T-helper 2 cell treated with Interferon-gamma antibody and Interleukin-4, amounts not matched to agents 5 μg/mL and 100 μg/mL, for 36 hours (primary cell): ENCODE results near the gene IL36B.
A peak's percentile ranks its signal among the peaks of the same experiment; 100 is the strongest.

Source experiments
- DNase-seq: peaks from one replicate; pipeline ENCODE4 v3.0.0; 2021; ENCODE audit warnings: low spot score
- H3K27ac Mint-ChIP-seq: one replicate; pipeline ENCODE4 v1.8.0; 2021; ENCODE audit warnings: mild to moderate bottlenecking, mixed read lengths
- H3K27me3 Mint-ChIP-seq: one replicate; pipeline ENCODE4 v1.8.0; 2021; ENCODE audit warnings: low read depth, mixed read lengths
- H3K36me3 Mint-ChIP-seq: one replicate; pipeline ENCODE4 v1.8.0; 2021; ENCODE audit warnings: low read depth, mixed read lengths
- H3K4me1 Mint-ChIP-seq: one replicate; pipeline ENCODE4 v1.8.0; 2021; ENCODE audit warnings: low read depth, mixed read lengths
- H3K4me3 Mint-ChIP-seq: one replicate; pipeline ENCODE4 v1.8.0; 2022; ENCODE audit warnings: mild to moderate bottlenecking, moderate library complexity, mixed read lengths
- H3K9me3 Mint-ChIP-seq: one replicate; pipeline ENCODE4 v1.8.0; 2021; ENCODE audit warnings: mixed read lengths

Gene IL36B

DNA sequence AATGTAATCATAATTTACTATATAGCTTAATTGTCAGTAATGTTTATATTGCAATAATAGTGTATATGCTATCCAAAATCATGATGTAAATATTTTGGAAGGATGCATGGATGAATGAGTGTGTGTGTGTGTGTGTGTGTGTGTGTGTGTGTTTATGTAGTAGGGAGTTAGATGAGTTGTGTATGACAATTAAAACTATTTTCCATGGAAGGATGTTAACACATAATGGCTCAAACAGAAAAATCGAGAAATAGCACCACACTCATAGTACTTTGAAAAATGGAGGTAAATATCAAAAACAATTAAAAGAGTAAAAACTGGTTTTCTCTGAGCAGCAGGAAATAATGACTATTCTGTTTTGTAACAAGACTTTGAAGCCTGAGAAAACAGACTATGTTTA is 55.5 kb downstream of the IL36B start:
- Mint-ChIP-seq H3K9me3 (peaks cover 51% of the 10 kb centered on the region), H3K27ac (peak overlapping the region; percentile 80), H3K27me3 (no peaks in the 10 kb centered on the region), H3K4me3 (peak overlapping the region; percentile 58), H3K36me3 (peaks cover 23% of the 10 kb centered on the region), H3K4me1 (peaks cover 30% of the 10 kb centered on the region)
- no peak for DNase-seq

GRCh38 chr2:112996635-112997034 is 56.0 kb downstream of the IL36B start:
- H3K4me3 Mint-ChIP-seq = peak overlapping the region; percentile 58
- H3K27me3 Mint-ChIP-seq = no peaks in the 10 kb centered on the region
- peak; percentile 69 for DNase-seq
- peak overlapping the region; percentile 80 for H3K27ac Mint-ChIP-seq
- H3K9me3 Mint-ChIP-seq = peaks cover 51% of the 10 kb centered on the region
- peaks cover 30% of the 10 kb centered on the region for H3K4me1 Mint-ChIP-seq
- peaks cover 25% of the 10 kb centered on the region for H3K36me3 Mint-ChIP-seq

- H3K4me3 Mint-ChIP-seq = peak overlapping the region; percentile 79
- peaks cover 20% of the 10 kb centered on the region for H3K36me3 Mint-ChIP-seq
- peaks cover 30% of the 10 kb centered on the region for H3K4me1 Mint-ChIP-seq
- H3K9me3 Mint-ChIP-seq = peaks cover 51% of the 10 kb centered on the region
- DNase-seq = no peak
- H3K27ac Mint-ChIP-seq = peak overlapping the region; percentile 90
- no peaks in the 10 kb centered on the region for H3K27me3 Mint-ChIP-seq
Measured at GRCh38 chr2:112995346-112995920, 57.2 kb downstream of the IL36B start.

- H3K27me3 Mint-ChIP-seq = no peaks in the 10 kb centered on the region
- no peak for DNase-seq
- peaks cover 30% of the 10 kb centered on the region for H3K4me1 Mint-ChIP-seq
- H3K9me3 Mint-ChIP-seq = peaks cover 50% of the 10 kb centered on the region
- H3K27ac Mint-ChIP-seq = no peak overlapping the region
- peaks cover 21% of the 10 kb centered on the region for H3K36me3 Mint-ChIP-seq
- H3K4me3 Mint-ChIP-seq = no peak overlapping the region
Measured at GRCh38 chr2:112994648-112995047, 58.0 kb downstream of the IL36B start.

GRCh38 chr2:112993831-112994230 is 58.8 kb downstream of the IL36B start:
- H3K4me1 Mint-ChIP-seq = peaks cover 30% of the 10 kb centered on the region
- no peaks in the 10 kb centered on the region for H3K27me3 Mint-ChIP-seq
- H3K4me3 Mint-ChIP-seq = no peak overlapping the region
- H3K36me3 Mint-ChIP-seq = peaks cover 18% of the 10 kb centered on the region
- peaks cover 47% of the 10 kb centered on the region for H3K9me3 Mint-ChIP-seq
- H3K27ac Mint-ChIP-seq = no peak overlapping the region
- no peak for DNase-seq

GRCh38 chr2:112989611-112990010 is 63.1 kb downstream of the IL36B start:
- H3K27me3 Mint-ChIP-seq = no peaks in the 10 kb centered on the region
- peaks cover 19% of the 10 kb centered on the region for H3K4me1 Mint-ChIP-seq
- peaks cover 51% of the 10 kb centered on the region for H3K9me3 Mint-ChIP-seq
- H3K4me3 Mint-ChIP-seq = no peak overlapping the region
- no peak overlapping the region for H3K27ac Mint-ChIP-seq
- DNase-seq = no peak
- H3K36me3 Mint-ChIP-seq = peaks cover 18% of the 10 kb centered on the region

DNA sequence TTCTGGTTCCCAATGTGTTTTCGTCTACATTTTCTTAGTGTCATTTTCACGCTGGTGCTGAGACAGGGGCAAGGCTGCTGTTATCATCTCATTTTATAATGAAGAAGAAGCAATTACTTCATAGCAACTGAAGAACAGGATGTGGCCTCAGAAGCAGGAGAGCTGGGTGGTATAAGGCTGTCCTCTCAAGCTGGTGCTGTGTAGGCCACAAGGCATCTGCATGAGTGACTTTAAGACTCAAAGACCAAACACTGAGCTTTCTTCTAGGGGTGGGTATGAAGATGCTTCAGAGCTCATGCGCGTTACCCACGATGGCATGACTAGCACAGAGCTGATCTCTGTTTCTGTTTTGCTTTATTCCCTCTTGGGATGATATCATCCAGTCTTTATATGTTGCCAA is 67.6 kb downstream of the IL36B start:
- peak overlapping the region; percentile 4 for H3K4me3 Mint-ChIP-seq
- H3K27ac Mint-ChIP-seq = peak overlapping the region; percentile 68
- peak; percentile 47 for DNase-seq

GRCh38 chr2:112980537-112980936 is 72.1 kb downstream of the IL36B start:
- H3K4me3 Mint-ChIP-seq = peak overlapping the region; percentile 24
- H3K4me1 Mint-ChIP-seq = peaks cover 25% of the 10 kb centered on the region
- H3K36me3 Mint-ChIP-seq = no peaks in the 10 kb centered on the region
- H3K9me3 Mint-ChIP-seq = no peaks in the 10 kb centered on the region
- H3K27ac Mint-ChIP-seq = no peak overlapping the region
- DNase-seq = peak; percentile 37
- peaks cover 9% of the 10 kb centered on the region for H3K27me3 Mint-ChIP-seq

More for the DNA sequence above, 67.6 kb downstream of the IL36B start:
- no peaks in the 10 kb centered on the region for H3K27me3 Mint-ChIP-seq
- H3K4me1 Mint-ChIP-seq = peaks cover 25% of the 10 kb centered on the region
- peaks cover 5% of the 10 kb centered on the region for H3K36me3 Mint-ChIP-seq
- peaks cover 20% of the 10 kb centered on the region for H3K9me3 Mint-ChIP-seq

DNA sequence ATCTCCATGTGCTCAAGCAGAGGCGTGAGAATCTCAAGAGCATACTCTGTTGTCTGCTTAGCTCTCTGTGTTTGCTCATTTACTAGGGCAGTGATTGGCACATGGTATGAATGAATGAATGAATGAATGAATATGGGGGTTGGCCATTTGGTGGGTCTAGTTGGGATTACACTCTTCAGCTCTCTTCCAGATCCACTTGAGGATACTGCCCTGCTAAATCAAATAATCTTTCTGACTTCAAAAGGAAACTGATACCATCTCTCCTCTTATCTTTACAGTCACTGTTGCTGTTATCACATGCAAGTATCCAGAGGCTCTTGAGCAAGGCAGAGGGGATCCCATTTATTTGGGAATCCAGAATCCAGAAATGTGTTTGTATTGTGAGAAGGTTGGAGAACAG is 72.9 kb downstream of the IL36B start:
- peaks cover 20% of the 10 kb centered on the region for H3K4me1 Mint-ChIP-seq
- no peaks in the 10 kb centered on the region for H3K36me3 Mint-ChIP-seq
- H3K4me3 Mint-ChIP-seq = no peak overlapping the region

GRCh38 chr2:112977559-112978056 is 75.1 kb downstream of the IL36B start, which contains the start of gene IL36G:
TSS of gene IL36G (plus strand) at chr2:112978006. CDS start at chr2:112978639, 633 bp downstream.
- Mint-ChIP-seq H3K9me3 (no peaks in the 10 kb centered on the region), H3K27me3 (peaks cover 11% of the 10 kb centered on the region), H3K4me3 (no peak within 1 kb of the TSS), H3K4me1 (peaks cover 14% of the 10 kb centered on the region), H3K36me3 (no peaks in the 10 kb centered on the region), H3K27ac (no peak within 1 kb of the TSS)
- DNase-seq = no peak

More for the DNA sequence above, 72.9 kb downstream of the IL36B start:
- Mint-ChIP-seq H3K9me3 (no peaks in the 10 kb centered on the region), H3K27me3 (peaks cover 9% of the 10 kb centered on the region), H3K27ac (no peak overlapping the region)
- no peak for DNase-seq
